Measurements from ENCODE around the gene MDFIC.

Gene MDFIC

GRCh38 chr7:114970308-114970707 lies 48.4 kb downstream of the MDFIC start:
- H3K27ac ChIP-seq, result no peak overlapping the region
- no peaks in the 10 kb centered on the region for H3K27me3 ChIP-seq (replicated peaks)
- no peak for TF ChIP-seq CTCF (IDR thresholded peaks at IDR 0.05; ENCODE audit: low read depth, low read length, missing control alignments)
- in situ Hi-C loops (cut with HindIII; ENCODE audit: low pct_ligation_motif_present, low sequenced_read_pairs), result no loop called here
- no peaks in the 10 kb centered on the region for H3K36me3 ChIP-seq (replicated peaks)
- DNase-seq, result no peak
- H3K4me3 ChIP-seq (ENCODE audit: low read depth, low read length), result no peak overlapping the region

GRCh38 chr7:114970732-114971131 lies 48.8 kb downstream of the MDFIC start:
- Histone ChIP-seq H3K4me3 (ENCODE audit: low read depth, low read length) (no peak overlapping the region), H3K36me3 (replicated peaks) (no peaks in the 10 kb centered on the region), H3K27me3 (replicated peaks) (no peaks in the 10 kb centered on the region), H3K27ac (no peak overlapping the region)
- in situ Hi-C loops (cut with HindIII; ENCODE audit: low pct_ligation_motif_present, low sequenced_read_pairs), result no loop called here
- TF ChIP-seq CTCF (IDR thresholded peaks at IDR 0.05; ENCODE audit: low read depth, low read length, missing control alignments), result no peak
- no peak for DNase-seq

DNA sequence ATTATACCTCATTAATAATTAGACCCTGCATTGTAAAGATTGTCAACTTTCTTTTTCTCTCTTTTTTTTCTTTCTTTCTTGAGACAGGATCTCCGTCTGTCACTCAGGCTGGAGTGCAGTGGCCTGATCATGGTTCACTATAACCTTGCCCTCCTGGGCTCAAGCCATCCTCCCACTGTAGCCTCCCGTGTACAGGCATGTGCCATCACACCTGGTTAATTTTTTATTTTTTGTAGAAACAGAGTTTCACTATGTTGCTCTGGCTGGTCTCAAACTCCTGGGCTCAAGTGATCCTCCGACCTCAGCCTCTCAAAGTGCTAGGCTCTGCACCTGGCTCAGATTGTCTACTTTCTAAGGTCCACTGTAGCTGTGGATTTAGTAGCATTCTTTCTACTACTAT lies 50.7 kb downstream of the MDFIC start:
- Histone ChIP-seq H3K27ac (no peak overlapping the region), H3K4me3 (ENCODE audit: low read depth, low read length) (no peak overlapping the region), H3K36me3 (replicated peaks) (no peaks in the 10 kb centered on the region), H3K27me3 (replicated peaks) (no peaks in the 10 kb centered on the region)
- in situ Hi-C loops (cut with HindIII; ENCODE audit: low pct_ligation_motif_present, low sequenced_read_pairs), result no loop called here
- no peak for TF ChIP-seq CTCF (IDR thresholded peaks at IDR 0.05; ENCODE audit: low read depth, low read length, missing control alignments)
- no peak for DNase-seq

- in situ Hi-C loops (cut with HindIII; ENCODE audit: low pct_ligation_motif_present, low sequenced_read_pairs), result no loop called here
- Histone ChIP-seq H3K4me3 (ENCODE audit: low read depth, low read length) (no peak overlapping the region), H3K36me3 (replicated peaks) (no peaks in the 10 kb centered on the region), H3K27me3 (replicated peaks) (no peaks in the 10 kb centered on the region), H3K27ac (no peak overlapping the region)
- TF ChIP-seq CTCF (IDR thresholded peaks at IDR 0.05; ENCODE audit: low read depth, low read length, missing control alignments), result no peak
- peak; percentile 13 for DNase-seq
These were observed 51.3 kb downstream of the MDFIC start for GRCh38 chr7:114973147-114973546.

GRCh38 chr7:114975401-114975800 lies 53.5 kb downstream of the MDFIC start:
- no peak overlapping the region for H3K4me3 ChIP-seq (ENCODE audit: low read depth, low read length)
- in situ Hi-C loops (cut with HindIII; ENCODE audit: low pct_ligation_motif_present, low sequenced_read_pairs), result no loop called here
- no peak overlapping the region for H3K27ac ChIP-seq
- H3K27me3 ChIP-seq (replicated peaks), result no peaks in the 10 kb centered on the region
- DNase-seq, result no peak
- peaks cover 2% of the 10 kb centered on the region for H3K36me3 ChIP-seq (replicated peaks)
- TF ChIP-seq CTCF (IDR thresholded peaks at IDR 0.05; ENCODE audit: low read depth, low read length, missing control alignments), result no peak

- DNase-seq, result no peak
- in situ Hi-C loops (cut with HindIII; ENCODE audit: low pct_ligation_motif_present, low sequenced_read_pairs), result no loop called here
- Histone ChIP-seq H3K27ac (no peak overlapping the region), H3K27me3 (replicated peaks) (no peaks in the 10 kb centered on the region), H3K4me3 (ENCODE audit: low read depth, low read length) (no peak overlapping the region), H3K36me3 (replicated peaks) (peaks cover 2% of the 10 kb centered on the region)
- TF ChIP-seq CTCF (IDR thresholded peaks at IDR 0.05; ENCODE audit: low read depth, low read length, missing control alignments), result no peak
These were observed 54.8 kb downstream of the MDFIC start for GRCh38 chr7:114976666-114977065.

Data from brain microvascular endothelial cell (primary cell).